NCI-H82 (cell line): ENCODE measurements around the gene ERC2.
A peak's percentile ranks its signal among the peaks of the same experiment; 100 is the strongest.
"Not testable (repeated sequence)": the region's sequence is repeated elsewhere in the genome, so short reads cannot be mapped to it uniquely, and the experiment has no call there.

Experiments used
- DNase-seq: peaks from one replicate; lab custom pipeline; 2025; lab: John Stamatoyannopoulos, UW

The ERC2 gene

DNA sequence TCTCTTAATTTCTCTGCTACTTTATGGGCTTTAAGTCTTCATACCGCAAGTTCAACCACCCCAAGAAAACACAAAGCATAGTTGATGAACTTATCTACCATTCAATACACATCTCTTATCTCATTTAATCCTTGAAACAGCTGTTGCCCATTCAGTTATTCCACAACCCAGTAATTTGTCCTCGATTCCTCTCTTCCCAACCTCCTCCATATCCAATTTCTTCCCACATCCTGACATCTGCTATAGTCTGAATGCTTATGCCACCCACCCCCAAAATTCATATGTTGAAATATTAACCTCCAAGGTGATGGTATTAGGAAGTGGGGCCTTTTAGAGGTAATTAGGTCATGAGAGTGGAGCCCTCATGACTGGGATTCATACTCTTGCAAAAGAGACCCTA is 345.4 kb downstream of the ERC2 start:
- DNase-seq = peak; percentile 14

DNA sequence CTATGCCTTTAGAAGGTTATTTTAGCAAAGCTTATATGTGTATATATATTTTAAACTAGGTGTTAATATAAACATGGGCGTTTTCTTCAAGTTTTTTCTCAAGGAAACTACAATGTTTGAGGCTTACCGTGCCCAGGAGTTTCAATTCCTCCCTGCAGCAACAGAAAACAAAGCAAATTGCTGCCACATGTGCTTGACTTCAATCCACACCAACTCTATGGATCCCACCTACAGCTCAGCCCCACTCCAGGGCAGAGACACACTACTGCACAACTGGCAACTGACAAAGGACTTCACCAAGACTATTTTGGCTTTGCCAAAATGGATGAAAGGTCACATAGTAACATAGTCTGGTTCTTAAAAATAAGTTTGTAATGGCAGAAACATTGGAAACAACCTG is 346.6 kb downstream of the ERC2 start:
- no peak for DNase-seq

DNA sequence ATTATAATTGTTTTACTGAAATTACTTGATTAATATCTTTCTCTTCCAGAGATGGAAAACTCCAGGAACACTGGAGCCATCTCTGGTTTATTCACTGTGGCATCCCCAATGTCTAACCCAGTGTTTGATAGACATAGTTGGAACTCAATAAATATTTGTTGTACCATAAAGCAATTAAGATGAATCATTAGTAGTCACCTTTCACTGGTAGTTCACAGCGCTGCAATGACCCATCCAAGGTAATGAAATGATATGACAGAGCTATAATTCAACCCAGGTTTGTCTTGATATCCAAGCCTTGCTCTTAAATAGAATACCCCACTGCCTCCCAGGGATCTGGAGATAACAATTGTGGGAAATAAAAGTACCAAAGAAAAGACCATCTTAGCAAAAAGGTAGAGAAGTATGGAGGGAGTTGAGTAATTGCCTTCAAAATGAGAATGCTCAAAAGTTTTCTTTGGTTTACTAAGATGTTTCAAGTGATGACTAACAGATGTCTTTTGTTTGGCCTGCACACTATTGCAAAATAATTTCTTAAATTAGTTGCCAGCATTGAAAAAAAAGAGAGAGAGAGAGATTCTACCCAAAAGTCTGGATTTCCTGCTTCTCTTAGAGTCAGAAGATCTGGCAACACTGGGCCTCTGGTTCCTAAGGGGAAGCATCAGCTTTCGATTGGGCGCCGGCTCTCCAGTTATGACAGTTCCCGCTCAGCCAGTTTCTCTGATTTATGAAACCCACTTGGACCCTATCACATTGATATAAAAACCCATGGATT is 348.5 kb downstream of the ERC2 start:
- DNase-seq = no peak

DNA sequence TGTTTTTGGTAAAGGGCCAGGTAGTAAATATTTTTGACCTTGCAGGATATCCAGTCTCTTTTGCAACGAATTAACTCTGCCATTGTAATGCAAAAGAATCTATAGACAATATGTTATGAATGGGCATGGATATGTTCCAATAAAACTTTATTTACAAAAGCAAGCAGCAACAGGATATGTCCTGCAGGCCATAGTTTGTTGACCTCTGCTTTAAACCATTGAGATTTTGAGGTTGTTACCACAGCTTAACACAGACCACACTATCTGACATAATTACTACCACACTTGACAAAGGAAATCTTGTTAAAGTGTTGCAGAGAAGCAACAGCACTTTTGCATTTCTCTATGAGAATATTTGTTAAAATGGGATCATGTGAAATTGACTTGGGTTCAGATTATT is 349.3 kb downstream of the ERC2 start:
- DNase-seq = no peak

DNA sequence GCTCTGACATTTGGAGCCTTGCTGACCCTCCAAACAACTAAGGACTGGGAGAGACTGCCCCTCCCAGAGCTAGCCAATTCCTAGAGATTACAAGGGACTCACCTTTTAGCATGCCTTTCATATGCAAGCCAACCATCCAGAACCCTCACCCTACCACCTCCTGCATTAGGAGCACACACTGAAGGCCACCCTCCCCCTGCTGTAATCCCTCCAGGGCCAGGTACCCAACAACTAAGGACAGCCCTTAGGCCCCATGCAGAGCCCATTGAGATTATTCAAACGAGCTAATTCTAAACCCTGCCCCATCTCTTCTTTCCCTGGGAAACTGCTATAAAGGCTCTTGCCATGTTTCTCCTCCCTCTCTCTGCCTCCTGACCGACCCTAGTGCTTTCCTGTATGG is 352.6 kb downstream of the ERC2 start:
- no peak for DNase-seq

DNA sequence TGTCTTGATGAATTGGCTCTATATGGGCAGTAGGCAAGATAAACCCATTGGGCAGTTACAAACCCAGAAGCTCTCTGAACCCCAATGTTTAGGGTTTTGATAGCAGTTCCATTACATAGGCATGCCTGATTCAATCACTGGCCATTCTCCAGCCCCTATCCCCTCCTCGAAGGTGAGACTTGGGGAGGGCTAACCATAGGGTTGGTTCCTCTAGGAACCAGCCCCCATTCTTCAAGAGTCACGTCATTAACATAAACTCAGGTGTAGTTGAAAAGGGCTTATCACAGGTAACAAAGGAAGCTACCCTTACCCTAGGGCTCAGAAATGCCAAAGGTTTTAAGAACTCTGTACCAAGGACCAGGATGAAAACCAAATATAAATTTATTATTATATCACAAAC is 353.1 kb downstream of the ERC2 start:
- DNase-seq = no peak

DNA sequence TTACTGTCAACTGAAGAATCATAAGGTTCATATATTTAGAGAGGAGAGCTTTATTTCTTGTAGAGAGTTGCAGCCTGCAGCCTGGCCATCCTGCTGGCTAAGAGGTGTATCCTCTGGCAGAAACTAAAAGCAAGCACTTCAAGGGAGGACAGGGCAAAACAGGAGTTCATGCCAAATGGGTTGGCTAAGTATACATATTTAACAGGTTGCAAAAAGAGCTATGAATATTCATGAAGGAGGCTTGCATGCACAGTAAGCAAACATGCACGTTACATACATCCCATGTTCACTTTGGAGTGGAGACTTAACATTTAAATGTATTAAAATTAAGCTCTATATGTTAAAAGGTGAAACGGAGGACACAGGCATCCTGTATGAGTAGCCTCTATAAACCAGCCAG is 354.4 kb downstream of the ERC2 start:
- DNase-seq = no peak

DNA sequence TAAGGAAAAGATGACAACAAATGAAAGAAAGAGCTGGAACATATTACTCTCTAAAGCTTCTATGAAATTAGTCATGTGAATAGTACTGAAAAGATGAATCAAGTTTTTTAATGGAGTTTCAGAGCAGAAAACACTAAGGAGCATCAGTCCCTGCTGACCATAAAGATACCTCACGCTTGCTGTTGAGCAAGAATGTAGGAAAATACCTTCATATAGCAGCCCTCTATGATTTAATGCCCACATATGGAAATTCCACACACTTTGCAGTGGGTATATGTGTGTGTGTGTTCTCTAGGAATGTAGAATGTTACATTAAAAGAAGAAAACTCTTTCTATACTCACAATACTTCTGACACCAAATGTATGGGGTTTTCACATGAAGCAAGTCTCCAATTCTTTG is 355.0 kb downstream of the ERC2 start:
- DNase-seq = no peak

DNA sequence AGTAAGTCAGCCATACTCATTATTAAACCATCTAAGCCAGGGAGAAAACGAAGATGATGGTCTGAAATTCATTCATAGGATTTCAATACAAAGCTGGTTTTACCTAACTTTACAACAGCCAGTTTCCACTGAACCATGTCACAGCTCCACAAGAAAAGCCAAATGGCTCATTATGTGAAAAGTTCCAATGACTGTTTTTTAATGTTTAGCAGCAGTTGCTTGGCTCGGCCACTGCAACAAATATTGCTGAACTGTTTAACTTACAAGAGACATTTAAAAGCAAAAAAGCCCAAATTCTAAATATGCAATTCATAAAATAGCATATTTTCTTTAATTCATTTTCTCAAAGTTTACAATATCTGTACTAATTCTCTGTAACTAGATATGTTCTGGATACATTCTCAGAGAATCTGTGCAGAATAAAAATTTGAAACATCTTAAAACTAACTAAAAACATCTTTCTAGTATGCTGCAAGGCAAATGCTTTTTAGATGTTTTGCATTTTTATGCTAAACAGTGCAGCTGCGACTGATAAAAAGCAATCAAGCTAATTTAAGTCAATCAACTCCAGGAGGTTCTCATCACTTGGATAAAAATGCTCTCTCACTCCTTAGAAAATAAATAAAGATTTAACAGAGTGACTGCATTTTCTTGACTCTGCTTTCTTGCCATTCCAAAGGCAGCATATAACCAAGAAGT is 356.5 kb downstream of the ERC2 start:
- DNase-seq = no peak

DNA sequence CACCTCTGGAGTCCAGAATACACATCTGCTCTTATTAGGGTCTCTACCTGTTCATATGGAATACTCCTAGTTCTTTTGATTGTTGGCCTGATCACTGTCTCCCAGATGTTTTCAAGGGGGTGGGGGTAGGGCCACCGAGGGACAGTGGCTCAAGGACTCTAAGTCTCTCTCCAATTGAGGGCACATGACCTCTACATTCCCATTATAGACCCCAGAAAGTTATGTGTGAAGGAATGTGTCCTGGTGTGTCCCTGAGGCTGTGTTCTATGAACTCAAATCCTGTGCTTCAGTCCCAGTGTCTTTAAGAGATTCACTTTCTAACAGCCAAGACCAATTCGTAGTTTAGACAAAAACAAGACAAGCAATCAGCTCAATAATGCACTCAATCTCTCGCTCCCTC is 357.4 kb downstream of the ERC2 start:
- DNase-seq = no peak

DNA sequence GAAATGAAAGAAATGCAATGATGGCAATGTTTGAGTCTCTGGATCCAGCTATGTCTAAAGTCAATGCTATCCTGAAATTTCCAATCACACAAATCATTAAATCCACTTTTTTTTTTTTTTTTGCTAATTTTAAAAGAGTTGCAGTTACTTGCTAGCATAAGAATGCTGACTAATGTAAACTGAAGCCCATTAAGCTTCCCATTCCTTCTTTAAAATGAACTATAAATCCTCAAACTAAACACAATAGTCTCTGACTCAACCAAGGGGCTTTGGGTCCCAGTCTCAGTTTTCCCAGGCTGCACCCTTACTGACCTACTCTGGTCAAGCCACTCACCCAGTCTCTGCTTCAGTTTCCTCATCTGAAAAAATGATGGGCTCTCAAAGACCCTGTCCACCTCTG is 361.1 kb downstream of the ERC2 start:
- DNase-seq = no peak

DNA sequence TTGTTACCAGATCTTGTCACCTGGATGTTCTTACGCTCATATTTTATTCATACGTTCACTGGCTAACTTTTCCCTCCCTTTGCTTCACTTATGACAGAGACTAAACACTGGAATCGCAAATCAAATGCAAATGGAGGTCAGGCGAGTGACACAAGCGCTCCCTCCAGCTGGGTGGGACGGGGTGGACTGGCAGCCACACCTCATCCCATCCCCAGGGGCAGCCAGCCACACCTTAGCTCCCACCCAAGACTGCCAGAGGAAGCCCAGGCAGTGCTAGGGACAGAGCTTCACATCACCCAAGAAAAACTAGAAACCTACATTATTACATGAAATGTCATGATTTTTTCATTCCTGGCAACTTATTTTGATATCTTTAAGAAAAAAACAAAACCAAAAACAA is 366.2 kb downstream of the ERC2 start:
- no peak for DNase-seq

DNA sequence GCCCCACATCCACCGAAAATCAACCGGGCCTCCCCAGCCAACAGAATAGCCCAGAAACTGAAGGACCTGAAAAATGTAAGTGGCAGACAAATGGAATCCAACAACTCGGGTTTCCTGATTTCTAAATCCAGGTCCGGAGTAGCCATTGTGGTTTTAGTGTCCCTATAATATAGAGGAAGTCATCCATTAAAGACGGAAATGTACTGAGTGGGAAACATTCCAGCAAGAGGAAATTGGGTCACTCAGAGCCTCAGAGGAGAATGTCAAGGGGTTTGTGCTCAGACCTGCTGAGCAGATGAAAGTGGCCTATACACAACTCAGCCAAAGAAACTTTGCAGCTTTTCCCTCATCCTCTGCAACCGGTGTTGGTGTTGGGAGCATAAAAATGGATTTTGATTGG is 366.7 kb downstream of the ERC2 start:
- DNase-seq = no peak

DNA sequence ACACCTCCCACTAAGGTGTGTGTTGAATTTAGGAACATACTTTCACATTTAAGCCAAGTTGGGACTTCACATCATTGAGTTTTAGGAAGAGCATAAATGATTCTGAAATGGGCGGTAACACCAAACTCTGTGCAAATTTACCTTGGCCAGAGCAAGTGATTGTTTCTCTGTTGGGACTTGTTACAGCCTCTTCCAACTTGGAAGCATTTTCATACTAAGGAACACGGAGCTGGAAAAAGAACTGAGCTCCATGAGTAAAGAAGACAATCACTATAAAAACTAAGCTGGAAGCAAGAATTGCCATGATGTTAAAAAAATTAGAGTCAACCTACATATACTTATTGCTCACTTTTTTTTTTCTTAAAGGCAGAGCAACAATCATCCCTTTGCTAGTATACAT is 371.3 kb downstream of the ERC2 start:
- DNase-seq = no peak

DNA sequence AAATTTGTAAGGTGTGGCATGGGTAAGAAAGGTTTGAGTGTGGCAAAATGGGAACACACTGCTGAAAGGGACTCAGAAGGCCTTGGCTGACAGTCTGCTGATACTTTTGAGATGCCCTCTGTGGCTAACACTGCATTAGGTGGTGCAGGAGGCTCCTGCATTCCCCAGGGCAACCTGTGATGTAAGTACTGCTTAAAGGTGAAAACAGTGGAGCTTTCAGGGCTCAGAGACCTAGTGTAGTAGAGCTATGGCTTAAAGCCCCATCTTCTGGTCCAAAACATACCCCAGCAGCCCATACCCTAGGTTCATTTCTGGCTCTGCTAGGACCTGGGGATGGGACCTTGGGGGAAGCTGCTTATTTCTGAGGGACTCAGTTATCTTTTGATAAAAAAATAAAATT is 374.1 kb downstream of the ERC2 start:
- no peak for DNase-seq

DNA sequence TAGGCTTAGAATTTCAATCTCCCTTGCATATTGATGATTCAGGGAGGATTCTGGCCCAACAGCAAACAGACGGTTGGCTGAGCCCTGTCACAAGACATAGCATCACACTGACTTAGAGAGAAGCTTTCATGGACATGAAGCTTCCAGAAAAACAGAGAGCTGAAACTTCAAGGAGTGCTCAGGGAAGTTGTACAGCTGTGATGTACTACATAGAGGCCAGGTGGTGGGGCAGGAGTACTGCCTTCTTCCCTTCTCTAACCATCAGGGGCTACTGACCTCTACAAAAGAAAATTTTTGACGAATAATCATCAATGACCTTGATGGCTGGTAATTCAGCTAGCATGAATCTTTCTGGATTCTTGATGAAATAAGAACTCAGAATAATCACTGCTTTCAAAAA is 378.5 kb downstream of the ERC2 start:
- DNase-seq = no peak

DNA sequence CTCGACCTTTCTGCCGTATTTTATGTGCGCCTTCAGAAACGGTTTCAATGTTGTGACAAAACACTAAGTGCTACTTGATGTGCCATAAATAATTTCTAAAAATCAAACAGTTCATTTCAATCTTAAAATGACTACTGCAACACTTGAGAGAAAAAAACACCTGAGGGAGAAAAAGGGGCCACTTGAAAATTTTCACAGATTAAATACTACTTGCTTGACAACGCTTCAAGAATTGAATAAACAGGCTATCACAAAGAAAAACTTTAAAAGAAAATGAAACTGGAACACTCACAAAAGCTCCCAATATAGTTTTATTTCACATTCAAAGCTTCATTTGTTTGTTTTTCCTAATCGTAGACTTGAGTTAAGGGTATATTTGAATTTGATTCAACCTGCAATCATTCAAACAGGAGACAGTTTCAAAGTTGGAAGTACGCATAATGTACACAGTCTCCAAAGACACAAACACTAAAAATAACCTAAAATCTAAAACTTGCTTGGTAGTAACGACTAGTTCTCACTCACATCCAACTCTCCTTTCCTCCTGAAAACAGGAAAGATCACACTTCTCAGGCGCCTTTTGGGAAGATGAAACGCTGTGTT is 380.7 kb downstream of the ERC2 start:
- DNase-seq = no peak

DNA sequence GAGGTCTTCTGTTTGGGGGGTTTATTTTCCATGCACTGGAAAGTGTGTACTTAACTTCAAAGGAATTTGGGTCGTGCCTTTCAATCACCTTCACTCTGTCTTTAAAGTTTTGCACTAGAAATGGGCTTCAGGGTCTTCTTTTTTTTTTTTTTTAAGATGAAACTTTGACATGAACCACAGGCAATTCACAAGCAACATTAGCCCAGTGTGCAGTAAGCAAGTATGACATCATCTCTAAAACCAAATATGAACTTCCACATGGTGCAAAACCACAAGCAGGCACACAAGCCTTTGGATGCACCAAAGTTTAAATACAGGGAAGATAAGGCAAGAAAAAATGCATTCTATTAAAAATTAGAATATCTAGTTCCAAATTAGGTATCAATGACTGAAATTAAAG is 381.9 kb downstream of the ERC2 start:
- DNase-seq = no peak

DNA sequence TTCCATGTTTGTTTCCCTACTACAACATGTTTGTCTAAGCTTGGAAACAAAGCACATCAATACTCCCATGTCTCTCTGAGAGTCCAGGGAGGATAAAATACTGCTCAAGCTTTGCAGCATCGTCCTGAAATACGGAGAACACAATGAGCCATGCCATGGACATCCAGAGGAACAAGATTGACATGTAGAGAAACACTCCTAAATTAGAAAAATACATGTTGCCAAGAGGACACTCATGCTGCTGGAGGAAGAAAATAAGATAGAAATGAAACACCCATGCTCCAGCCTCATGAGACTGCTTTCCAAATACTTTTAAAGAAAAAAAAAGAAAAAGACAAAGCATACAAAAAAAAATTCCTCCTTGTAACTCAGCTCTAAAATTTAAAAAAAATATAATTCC is 387.0 kb downstream of the ERC2 start:
- no peak for DNase-seq

DNA sequence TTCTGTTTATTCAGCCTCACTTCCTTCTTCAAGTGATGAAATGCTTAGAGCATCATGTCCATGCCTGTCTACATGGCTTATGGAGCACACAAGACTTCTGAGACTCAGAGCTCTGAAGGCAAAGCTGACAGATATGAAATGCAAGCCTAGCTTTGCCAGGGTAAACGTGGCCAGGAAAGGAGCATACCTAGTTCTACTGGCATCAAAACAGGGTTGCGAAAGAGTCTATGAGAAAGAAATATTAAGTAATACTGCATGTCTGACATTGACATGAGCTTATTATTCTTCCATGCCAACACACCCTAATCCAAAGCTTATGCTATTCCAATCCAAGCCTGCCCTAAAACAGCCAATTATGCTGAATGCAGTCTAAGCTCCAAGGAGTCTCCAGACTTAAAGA is 391.5 kb downstream of the ERC2 start:
- DNase-seq = peak; percentile 8

DNA sequence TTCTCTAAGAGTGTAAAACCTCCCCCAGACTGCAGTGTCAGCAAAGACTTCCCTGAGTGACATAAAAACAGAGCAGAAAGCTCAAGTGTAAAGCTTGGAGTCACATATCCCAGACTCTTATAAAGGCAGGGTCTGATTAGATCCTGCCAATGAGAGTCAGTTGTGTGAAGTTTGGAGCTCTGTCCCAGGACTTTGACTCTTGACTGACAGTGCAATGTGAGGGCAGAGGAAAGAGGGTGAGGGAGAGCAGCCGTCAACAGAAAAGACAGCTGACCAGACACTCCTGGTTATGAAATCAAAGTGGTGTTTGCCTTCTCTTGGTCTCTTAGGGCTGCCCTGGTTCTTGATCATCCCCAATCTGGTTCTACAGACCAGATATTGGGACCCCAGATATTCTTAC is 393.2 kb downstream of the ERC2 start:
- DNase-seq = no peak

DNA sequence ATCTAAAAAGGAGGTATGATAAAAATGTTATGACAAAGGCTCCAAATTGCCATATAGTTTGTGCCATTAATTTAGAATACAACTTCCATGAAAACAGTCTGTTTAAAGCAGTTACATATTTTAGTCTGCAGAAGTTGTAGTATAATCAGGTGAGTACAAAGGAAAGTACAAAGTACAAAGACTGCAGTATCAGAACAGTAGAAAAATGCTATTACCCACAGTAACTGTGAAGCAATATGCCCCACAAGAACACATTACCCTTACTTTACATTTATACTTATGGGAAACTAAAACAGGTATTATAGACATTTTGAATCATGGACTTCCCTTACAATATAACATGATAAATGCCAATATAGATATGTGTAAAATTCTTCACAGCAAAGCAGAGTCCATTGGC is 398.5 kb downstream of the ERC2 start:
- no peak for DNase-seq

DNA sequence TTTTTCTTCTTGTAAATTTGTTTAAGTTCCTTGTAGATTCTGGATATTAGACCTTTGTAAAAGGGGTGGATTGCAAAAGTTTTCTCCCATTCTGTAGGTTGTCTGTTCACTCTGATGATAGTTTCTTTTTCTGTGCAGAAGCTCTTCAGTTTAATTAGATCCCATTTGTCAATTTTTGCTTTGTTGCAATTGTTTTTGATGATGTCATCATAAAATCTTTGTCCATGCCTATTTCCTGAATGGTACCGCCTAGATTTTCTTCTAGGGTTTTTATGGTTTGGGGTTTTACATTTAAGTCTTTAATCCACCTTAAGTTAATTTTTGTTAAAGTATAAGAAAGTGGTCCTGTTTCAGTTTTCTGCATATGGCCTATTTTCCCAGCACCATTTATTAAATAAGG is 401.9 kb downstream of the ERC2 start:
- DNase-seq = not testable (repeated sequence)

DNA sequence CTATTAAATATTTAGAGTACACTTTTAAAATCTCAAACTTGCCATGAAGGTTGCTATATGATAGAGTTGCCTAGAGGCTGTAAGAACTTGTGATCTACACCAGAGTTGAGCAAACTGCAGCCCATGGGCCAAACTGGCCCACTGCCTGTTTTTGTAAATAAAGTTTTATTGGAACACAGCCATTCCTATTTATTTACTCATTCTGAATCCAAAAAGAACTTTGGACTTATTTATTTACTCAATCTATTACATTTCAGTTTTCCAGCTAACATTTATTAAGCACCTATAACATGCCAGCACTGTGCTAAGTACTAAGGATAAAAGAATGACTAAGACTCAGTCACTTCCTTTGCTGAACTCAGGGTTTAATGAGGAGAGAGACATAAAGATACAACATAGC is 403.6 kb downstream of the ERC2 start:
- DNase-seq = no peak
